Vagina (tissue), 2 donors: ENCODE data around the gene CFAP100.

ENCODE experiments used
- POLR2A ChIP-seq, 2 donors: fragments of 450-650 bp; IDR thresholded peaks; one replicate each; pipeline ENCODE4 v1.6.1; 2017; ENCODE audit warnings: antibody characterized with exemption in 2 of 2, mild to moderate bottlenecking in 2 of 2, moderate library complexity in 2 of 2
- POLR2AphosphoS5 ChIP-seq, 2 donors: sonication (generic); formaldehyde crosslinking; IDR thresholded peaks; one replicate each; pipeline ENCODE4 v1.9.0; 2017; ENCODE audit warnings: antibody characterized with exemption in 2 of 2, mild to moderate bottlenecking in 2 of 2, low read depth in 1 of 2; ENCODE audit not compliant: insufficient read depth in 1 of 2
- TF ChIP-seq, protein P1 (sequence below), 3 experiments: fragments of 450-650 bp in 2 of 3; fragments of 200-600 bp in 1 of 3; sonication (generic) in 1 of 3; IDR thresholded peaks; one replicate each; pipeline ENCODE4 v1.5.1; 2017 to 2019; ENCODE audit warnings: antibody characterized with exemption in 3 of 3, mild to moderate bottlenecking in 2 of 3, moderate library complexity in 2 of 3

- TF ChIP-seq, protein P1, sequence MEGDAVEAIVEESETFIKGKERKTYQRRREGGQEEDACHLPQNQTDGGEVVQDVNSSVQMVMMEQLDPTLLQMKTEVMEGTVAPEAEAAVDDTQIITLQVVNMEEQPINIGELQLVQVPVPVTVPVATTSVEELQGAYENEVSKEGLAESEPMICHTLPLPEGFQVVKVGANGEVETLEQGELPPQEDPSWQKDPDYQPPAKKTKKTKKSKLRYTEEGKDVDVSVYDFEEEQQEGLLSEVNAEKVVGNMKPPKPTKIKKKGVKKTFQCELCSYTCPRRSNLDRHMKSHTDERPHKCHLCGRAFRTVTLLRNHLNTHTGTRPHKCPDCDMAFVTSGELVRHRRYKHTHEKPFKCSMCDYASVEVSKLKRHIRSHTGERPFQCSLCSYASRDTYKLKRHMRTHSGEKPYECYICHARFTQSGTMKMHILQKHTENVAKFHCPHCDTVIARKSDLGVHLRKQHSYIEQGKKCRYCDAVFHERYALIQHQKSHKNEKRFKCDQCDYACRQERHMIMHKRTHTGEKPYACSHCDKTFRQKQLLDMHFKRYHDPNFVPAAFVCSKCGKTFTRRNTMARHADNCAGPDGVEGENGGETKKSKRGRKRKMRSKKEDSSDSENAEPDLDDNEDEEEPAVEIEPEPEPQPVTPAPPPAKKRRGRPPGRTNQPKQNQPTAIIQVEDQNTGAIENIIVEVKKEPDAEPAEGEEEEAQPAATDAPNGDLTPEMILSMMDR (IDR thresholded peaks at IDR 0.05), result no peak
- TF ChIP-seq POLR2A (IDR thresholded peaks at IDR 0.05) (no peak), POLR2AphosphoS5 (IDR thresholded peaks at IDR 0.05; ENCODE audit: insufficient read depth in 1 of 2, low read depth in 1 of 2) (no peak)
Observed at GRCh38 chr3:126485956-126486355, 91.2 kb downstream of the CFAP100 start.
